ENCODE data around the gene CCDC12.

- TF ChIP-seq MTERF4 (CRISPR knock-in tag; IDR thresholded peaks at IDR 0.05) (no peak), CTCF (CRISPR knock-in tag; IDR thresholded peaks at IDR 0.05) (no peak), ATF7 (IDR thresholded peaks at IDR 0.05) (no peak), ATF7 (CRISPR knock-in tag; IDR thresholded peaks at IDR 0.05) (no peak), ZKSCAN8 (CRISPR knock-in tag; IDR thresholded peaks at IDR 0.05; ENCODE audit: borderline replicate concordance) (no peak), TAF1 (CRISPR knock-in tag; IDR thresholded peaks at IDR 0.05) (no peak), JUND (CRISPR knock-in tag; IDR thresholded peaks at IDR 0.05) (no peak), MXI1 (IDR thresholded peaks at IDR 0.05; ENCODE audit: borderline replicate concordance, low read depth, low read length) (no peak), ZNF414 (CRISPR knock-in tag; IDR thresholded peaks at IDR 0.05) (no peak), HMGXB3 (CRISPR knock-in tag; IDR thresholded peaks at IDR 0.05; ENCODE audit: borderline replicate concordance) (no peak), ZNF296 (CRISPR knock-in tag; conservative IDR thresholded peaks at IDR 0.05) (no peak), POLR2A (IDR thresholded peaks at IDR 0.05; ENCODE audit: insufficient read depth in 1 of 2, low read depth in 2 of 2, low read length in 2 of 2) (no peak), NFE2 (CRISPR knock-in tag; IDR thresholded peaks at IDR 0.05) (no peak), ZNF703 (CRISPR knock-in tag; IDR thresholded peaks at IDR 0.05; ENCODE audit: borderline replicate concordance) (no peak), ZNF232 (CRISPR knock-in tag; IDR thresholded peaks at IDR 0.05; ENCODE audit: borderline replicate concordance) (no peak)
Measured at GRCh38 chr3:46982546-46982945, 6.0 kb upstream of the CCDC12 start.
